Caco-2 (cell line): Measurements from ENCODE around the gene USP17L28. TPM values are rescaled to one million over a fixed set of nuclear protein-coding genes. Genes with fewer than 3 reads are reported as not detected.
"Not testable (repeated sequence)": the region's sequence is repeated elsewhere in the genome, so short reads cannot be mapped to it uniquely, and the experiment has no call there.

Experiments
- BruUV-seq: library from RNA; stranded (reverse); fragments of 400-500 nt; replicated peaks from 2 replicates; lab custom pipeline; 2021; lab: Mats Ljungman, UMichigan
- CTCF ChIA-PET: fragments of 300-600 bp; sonication (Branson Sonifier 250); formaldehyde crosslinking; loops from one replicate; lab custom pipeline; 2022; ENCODE audit warnings: antibody characterized with exemption; lab: Charles Lee
- POLR2A ChIA-PET: fragments of 300-600 bp; sonication (Branson Sonifier 250); formaldehyde crosslinking; loops from one replicate; lab custom pipeline; 2022; ENCODE audit warnings: antibody characterized with exemption; lab: Charles Lee
- DNase-seq, 2 experiments: peaks; one replicate each; pipeline versions ENCODE4 v3.0.0 to v3.0.0-alpha.2; 2020 to 2022
- H3K27me3 ChIP-seq: replicated peaks from 2 replicates; pipeline ENCODE4 v1.6.0; 2011; ENCODE audit warnings: low read length; ENCODE audit not compliant: control insufficient read depth, insufficient read depth
- H3K36me3 ChIP-seq: 2 replicates; pipeline ENCODE4 v1.5.1; 2011; ENCODE audit warnings: low read length; ENCODE audit not compliant: control insufficient read depth, insufficient read depth
- H3K4me1 ChIP-seq: fragments of 250-450 bp; sonication (Bioruptor Pico); 2 replicates; pipeline ENCODE4 v1.5.1; 2020; ENCODE audit warnings: mild to moderate bottlenecking
- H3K4me3 ChIP-seq: 2 replicates; pipeline ENCODE4 v1.5.1; 2011; ENCODE audit warnings: low read depth, mild to moderate bottlenecking, control low read depth, low read length
- H3K9me3 ChIP-seq: fragments of 250-450 bp; sonication (Bioruptor Pico); 2 replicates; pipeline ENCODE4 v1.5.1; 2020; ENCODE audit warnings: mild to moderate bottlenecking, moderate library complexity
- H3K27ac Mint-ChIP-seq: one replicate; pipeline ENCODE4 v1.8.0; 2022; ENCODE audit warnings: mixed read lengths; ENCODE audit not compliant: unreplicated experiment
- H3K27me3 Mint-ChIP-seq: one replicate; pipeline ENCODE4 v1.8.0; 2022; ENCODE audit warnings: mixed read lengths; ENCODE audit not compliant: insufficient read depth, unreplicated experiment
- H3K36me3 Mint-ChIP-seq: one replicate; pipeline ENCODE4 v1.8.0; 2022; ENCODE audit warnings: mild to moderate bottlenecking, mixed read lengths; ENCODE audit not compliant: insufficient read depth, unreplicated experiment
- H3K4me1 Mint-ChIP-seq: one replicate; pipeline ENCODE4 v1.8.0; 2022; ENCODE audit warnings: low read depth, mixed read lengths; ENCODE audit not compliant: unreplicated experiment
- H3K4me3 Mint-ChIP-seq: one replicate; pipeline ENCODE4 v1.8.0; 2022; ENCODE audit warnings: mild to moderate bottlenecking, moderate library complexity, mixed read lengths; ENCODE audit not compliant: unreplicated experiment
- H3K9me3 Mint-ChIP-seq: one replicate; pipeline ENCODE4 v1.8.0; 2022; ENCODE audit warnings: mixed read lengths; ENCODE audit not compliant: unreplicated experiment
- CTCF ChIP-seq, 2 experiments: fragments of 200-600 bp in 1 of 2; IDR thresholded peaks; 1 replicate in 1 of 2; 2 replicates in 1 of 2; pipeline versions ENCODE4 v1.5.1 to v1.8.0; 2011 to 2022; ENCODE audit warnings: antibody characterized with exemption in 1 of 2, control low read depth in 1 of 2, inconsistent platforms in 1 of 2, low read depth in 1 of 2, low read length in 1 of 2, mild to moderate bottlenecking in 1 of 2, moderate library complexity in 1 of 2; ENCODE audit not compliant: insufficient read depth in 1 of 2, severe bottlenecking in 1 of 2, unreplicated experiment in 1 of 2
- intact Hi-C: fragments of 100-400 bp; cut with micrococcal nuclease; formaldehyde crosslinking; loops from one replicate; pipeline ENCODE4 v1.10.0; 2022; ENCODE audit not compliant: unreplicated experiment
- total RNA-seq: library from RNA; stranded (reverse); gene quantifications from 2 replicates; pipeline ENCODE4 v1.2.3, GENCODE V29; 2022

The USP17L28 gene
- total RNA-seq, 1 experiment from 2014 or later: not detected

DNA sequence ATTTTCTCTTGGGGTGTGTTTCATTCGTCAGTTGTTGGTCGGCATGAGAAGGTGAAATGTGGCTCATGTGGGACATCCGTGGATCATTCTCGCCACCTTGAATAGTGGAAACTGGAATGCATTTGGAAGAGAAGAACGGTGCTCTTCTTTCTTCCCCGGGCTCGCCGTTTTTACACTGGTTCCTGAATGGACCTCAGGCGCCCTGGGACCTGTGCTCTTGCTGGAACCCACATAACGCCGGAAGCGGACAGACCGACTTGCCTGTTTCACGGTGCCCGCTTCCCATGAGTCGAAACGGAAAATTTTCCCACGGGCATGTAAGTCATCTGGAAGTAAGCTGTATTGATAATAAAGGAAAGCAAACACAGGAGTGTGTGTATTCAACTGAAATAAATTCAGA is 2.2 kb downstream of the USP17L28 start:
- H3K9me3 Mint-ChIP-seq, H3K27me3 ChIP-seq, H3K4me1 Mint-ChIP-seq, H3K36me3 ChIP-seq, H3K4me3 ChIP-seq, DNase-seq, H3K9me3 ChIP-seq, intact Hi-C loops, CTCF ChIA-PET, H3K27ac Mint-ChIP-seq, POLR2A ChIA-PET, H3K4me3 Mint-ChIP-seq, H3K4me1 ChIP-seq, H3K27me3 Mint-ChIP-seq, H3K36me3 Mint-ChIP-seq, BruUV-seq: not testable (repeated sequence)

GRCh38 chr4:9353338-9353737 is 4.6 kb downstream of the USP17L28 start, which contains the start of gene USP17L29:
Gene USP17L29, plus strand, starts transcription at chr4:9353638. Its CDS starts 0 bp downstream, at chr4:9353638.
- H3K9me3 ChIP-seq, H3K9me3 Mint-ChIP-seq, CTCF ChIA-PET, H3K36me3 Mint-ChIP-seq, H3K4me3 ChIP-seq, POLR2A ChIA-PET, H3K27me3 Mint-ChIP-seq, H3K4me1 ChIP-seq, H3K4me3 Mint-ChIP-seq, intact Hi-C loops, H3K27ac Mint-ChIP-seq, H3K27me3 ChIP-seq, H3K4me1 Mint-ChIP-seq, DNase-seq, H3K36me3 ChIP-seq, BruUV-seq: not testable (repeated sequence)

GRCh38 chr4:9362829-9363228 is 14.1 kb downstream of the USP17L28 start, which contains the start of gene USP17L30:
Gene USP17L30, plus strand, starts transcription at chr4:9363129. Its CDS starts 0 bp downstream, at chr4:9363129.
- H3K9me3 ChIP-seq, CTCF ChIA-PET, H3K27me3 ChIP-seq, H3K4me1 Mint-ChIP-seq, intact Hi-C loops, BruUV-seq, H3K36me3 ChIP-seq, H3K4me1 ChIP-seq, H3K4me3 ChIP-seq, DNase-seq, H3K36me3 Mint-ChIP-seq, H3K4me3 Mint-ChIP-seq, H3K27ac Mint-ChIP-seq, POLR2A ChIA-PET, H3K27me3 Mint-ChIP-seq, H3K9me3 Mint-ChIP-seq: not testable (repeated sequence)

DNA sequence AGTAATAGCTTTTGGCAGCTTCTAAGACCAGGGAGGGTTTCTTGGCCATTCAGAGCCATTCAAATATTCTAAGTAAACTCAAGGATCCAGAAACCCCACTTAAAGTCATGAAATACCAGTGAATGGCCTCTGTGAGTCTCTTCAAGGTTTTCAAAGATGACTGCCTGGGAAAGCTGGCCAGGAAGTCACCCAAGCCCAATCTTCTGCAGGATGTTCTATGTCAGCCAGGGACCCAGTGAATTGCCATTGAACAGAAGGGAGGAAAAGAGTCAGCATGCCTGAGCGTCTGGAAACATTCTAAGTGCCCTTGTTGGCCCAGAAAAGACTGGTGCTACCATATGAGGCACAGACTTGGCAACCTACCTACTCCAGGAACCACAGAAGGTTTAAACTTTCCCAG is 31.2 kb downstream of the USP17L28 start:
- DNase-seq, H3K27ac Mint-ChIP-seq, H3K4me3 ChIP-seq, H3K4me3 Mint-ChIP-seq, H3K36me3 Mint-ChIP-seq, BruUV-seq, H3K9me3 Mint-ChIP-seq, H3K4me1 Mint-ChIP-seq, H3K27me3 Mint-ChIP-seq, intact Hi-C loops, H3K4me1 ChIP-seq, H3K36me3 ChIP-seq, H3K9me3 ChIP-seq, H3K27me3 ChIP-seq, CTCF ChIA-PET: not testable (repeated sequence)
- POLR2A ChIA-PET: interaction anchor here (0.6 kb wide), 1 partner anchor 141 kb away, joined by 3 read pairs; no protein-coding TSS in a partner anchor

DNA sequence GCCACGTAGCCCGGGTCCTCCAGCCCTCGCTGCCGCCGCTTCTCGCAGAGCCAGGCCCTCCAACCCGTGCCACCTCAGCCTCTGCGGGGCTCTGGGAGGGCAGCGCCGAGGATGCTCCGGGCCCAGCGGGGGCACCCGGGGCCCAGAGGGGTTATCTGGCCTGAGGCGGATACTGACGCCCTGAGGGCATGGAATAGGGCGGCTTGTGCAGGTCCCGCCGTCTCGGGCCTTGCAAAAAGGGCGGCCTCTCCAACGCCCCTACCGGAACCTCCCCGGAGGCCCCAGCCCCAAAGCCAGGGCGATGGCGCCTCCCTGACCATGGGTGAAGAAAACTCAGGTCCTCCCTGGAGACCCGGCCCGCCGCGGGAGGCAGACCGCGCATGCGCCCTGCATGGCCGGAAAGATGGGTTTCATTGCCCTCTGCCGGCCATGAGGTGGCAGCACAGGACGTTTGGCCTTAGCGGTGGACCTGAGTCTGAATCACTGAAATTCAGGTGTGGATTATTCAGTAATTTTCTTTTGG is 32.4 kb downstream of the USP17L28 start:
- H3K4me1 Mint-ChIP-seq, H3K36me3 Mint-ChIP-seq, CTCF ChIA-PET, H3K4me1 ChIP-seq, BruUV-seq, H3K27me3 Mint-ChIP-seq, H3K36me3 ChIP-seq, POLR2A ChIA-PET, H3K4me3 Mint-ChIP-seq, H3K27ac Mint-ChIP-seq, intact Hi-C loops, H3K27me3 ChIP-seq, H3K9me3 Mint-ChIP-seq, H3K9me3 ChIP-seq: not testable (repeated sequence)
- peak overlapping the region; percentile 36 for H3K4me3 ChIP-seq
- TF ChIP-seq CTCF (IDR thresholded peaks at IDR 0.05; ENCODE audit: insufficient read depth in 1 of 2, low read depth in 1 of 2, low read length in 1 of 2, severe bottlenecking in 1 of 2, unreplicated experiment in 1 of 2): peak; percentile 3 to 70
- peak; percentile 65 to 72 for DNase-seq
